Liver (tissue), 9 donors: ENCODE measurements around the gene SAP30. TPM values are rescaled to one million over a fixed set of nuclear protein-coding genes. Genes with fewer than 3 reads are reported as not detected.
A peak's percentile ranks its signal among the peaks of the same experiment; 100 is the strongest.

Experiments used
- DNase-seq: peaks from one replicate; pipeline ENCODE4 v3.0.0-alpha.2; 2017; ENCODE audit warnings: low spot score
- H3K27ac ChIP-seq, 2 donors: one replicate each; pipeline ENCODE4 v1.7.0; 2013; ENCODE audit warnings: inconsistent platforms in 2 of 2, low read length in 2 of 2, control low read depth in 1 of 2, low read depth in 1 of 2, mild to moderate bottlenecking in 1 of 2
- H3K27me3 ChIP-seq, 4 donors: one replicate each; pipeline versions ENCODE4 v1.6.1 to v1.7.0; 2013; ENCODE audit warnings: low read length in 3 of 4, inconsistent platforms in 1 of 4, mild to moderate bottlenecking in 1 of 4, moderate library complexity in 1 of 4; ENCODE audit not compliant: control insufficient read depth in 4 of 4, insufficient read depth in 4 of 4
- H3K36me3 ChIP-seq, 4 donors: one replicate each; pipeline versions ENCODE4 v1.6.1 to v1.7.0; 2013; ENCODE audit warnings: low read length in 3 of 4, mild to moderate bottlenecking in 3 of 4, low read depth in 1 of 4, moderate library complexity in 1 of 4; ENCODE audit not compliant: control insufficient read depth in 4 of 4, insufficient read depth in 3 of 4
- H3K4me1 ChIP-seq, 4 donors: one replicate each; pipeline versions ENCODE4 v1.6.1 to v1.7.0; 2013; ENCODE audit warnings: low read length in 3 of 4, mild to moderate bottlenecking in 3 of 4, moderate library complexity in 1 of 4; ENCODE audit not compliant: control insufficient read depth in 4 of 4, insufficient read depth in 4 of 4
- H3K4me3 ChIP-seq, 3 donors: one replicate each; pipeline versions ENCODE4 v1.6.1 to v1.7.0; 2013; ENCODE audit warnings: low read length in 3 of 3, control low read depth in 1 of 3, low read depth in 1 of 3, mild to moderate bottlenecking in 1 of 3
- H3K9ac ChIP-seq, 2 donors: one replicate each; pipeline ENCODE4 v1.7.0; 2013; ENCODE audit warnings: low read length in 2 of 2, mild to moderate bottlenecking in 2 of 2, moderate library complexity in 2 of 2, control low read depth in 1 of 2, low read depth in 1 of 2
- H3K9me3 ChIP-seq, 4 donors: one replicate each; pipeline versions ENCODE4 v1.6.1 to v1.7.0; 2013; ENCODE audit warnings: low read length in 3 of 4; ENCODE audit not compliant: control insufficient read depth in 4 of 4
- ATF3 ChIP-seq: IDR thresholded peaks from 2 replicates; pipeline ENCODE4 v1.6.1; 2016; ENCODE audit warnings: antibody characterized with exemption
- FOXA1 ChIP-seq: IDR thresholded peaks from 2 replicates; pipeline ENCODE4 v1.6.1; 2016; ENCODE audit warnings: antibody characterized with exemption
- HNF4A ChIP-seq, 2 donors: conservative IDR thresholded peaks; 2 replicates each; pipeline ENCODE4 v1.6.1; 2016; ENCODE audit warnings: antibody characterized with exemption in 2 of 2, mild to moderate bottlenecking in 2 of 2
- HNF4G ChIP-seq: IDR thresholded peaks from 2 replicates; pipeline ENCODE4 v1.6.1; 2016; ENCODE audit warnings: antibody characterized with exemption
- JUND ChIP-seq, 2 donors: IDR thresholded peaks; 2 replicates each; pipeline ENCODE4 v1.6.1; 2016; ENCODE audit warnings: antibody characterized with exemption in 2 of 2
- NR2F2 ChIP-seq: IDR thresholded peaks from 2 replicates; pipeline ENCODE4 v1.6.1; 2016; ENCODE audit warnings: antibody characterized with exemption
- RXRA ChIP-seq, 2 donors: IDR thresholded peaks; 2 replicates each; pipeline ENCODE4 v1.6.1; 2017 to 2018; ENCODE audit warnings: antibody characterized with exemption in 2 of 2, mild to moderate bottlenecking in 1 of 2
- SP1 ChIP-seq: IDR thresholded peaks from 2 replicates; pipeline ENCODE4 v1.6.1; 2018; ENCODE audit warnings: antibody characterized with exemption, mild to moderate bottlenecking
- TAF1 ChIP-seq: conservative IDR thresholded peaks from 2 replicates; pipeline ENCODE4 v1.6.1; 2016; ENCODE audit warnings: antibody characterized with exemption, mild to moderate bottlenecking
- YY1 ChIP-seq: IDR thresholded peaks from 2 replicates; pipeline ENCODE4 v1.6.1; 2016; ENCODE audit warnings: antibody characterized with exemption, mild to moderate bottlenecking
- WGBS: extraction: QIAGEN DNeasy Blood & Tissue Kit; methylation state at CpG from one replicate; pipeline ENCODE4 v1.1.7; 2013; 5-methylcytosine and 5-hydroxymethylcytosine counted together
- polyA plus RNA-seq, 2 donors: library from polyadenylated mRNA; stranded (reverse) in 1 of 2; unstranded in 1 of 2; fragments of 200-250 nt in 1 of 2; fragments of >200 nt in 1 of 2; fragmentation: Nextera tagmentation in 1 of 2; extraction: Ambion mirVana in 1 of 2; gene quantifications; one replicate each; pipeline versions ENCODE4 v1.2.1 to v1.2.3, GENCODE V29; 2013 to 2015
- total RNA-seq, 2 donors: library from RNA; depleted of rRNA; stranded (reverse); fragments of >200 nt; gene quantifications; one replicate each; pipeline ENCODE4 v1.2.3, GENCODE V29; 2014
- TF ChIP-seq, protein P1 (sequence below): IDR thresholded peaks from 2 replicates; pipeline ENCODE4 v1.6.1; 2016; ENCODE audit warnings: antibody characterized with exemption, mild to moderate bottlenecking
- TF ChIP-seq, protein P2 (sequence below): fragments of 150-350 bp; IDR thresholded peaks from 2 replicates; pipeline ENCODE4 v1.5.1; 2017; ENCODE audit warnings: improper control_type of control experiment, low read depth, low read length; ENCODE audit not compliant: missing input control
- TF ChIP-seq, protein P3 (sequence below): IDR thresholded peaks from 2 replicates; pipeline ENCODE4 v1.6.1; 2016; ENCODE audit warnings: antibody characterized with exemption
- donor health status: healthy.
- donor health status: healthy.
- donor health status: healthy.
- donor health status: healthy.
- donor health status: healthy.

The SAP30 gene
- total and polyA plus RNA-seq, 4 donors: 1.3 to 10.0 (median 3.7) TPM

GRCh38 chr4:173334891-173335752 lies 35.6 kb upstream of the SAP30 start:
- no peaks in the 10 kb centered on the region for H3K9me3 ChIP-seq
- H3K9ac ChIP-seq: peak overlapping the region in 1 of 2 donors; percentile 57
- no peaks in the 10 kb centered on the region for H3K27me3 ChIP-seq
- peak; percentile 82 for DNase-seq
- H3K4me1 ChIP-seq: peaks cover 0 to 17% (median 9%) of the 10 kb centered on the region in 4 donors
- H3K27ac ChIP-seq: peak overlapping the region; percentile 51 to 100
- TF ChIP-seq, protein P1, sequence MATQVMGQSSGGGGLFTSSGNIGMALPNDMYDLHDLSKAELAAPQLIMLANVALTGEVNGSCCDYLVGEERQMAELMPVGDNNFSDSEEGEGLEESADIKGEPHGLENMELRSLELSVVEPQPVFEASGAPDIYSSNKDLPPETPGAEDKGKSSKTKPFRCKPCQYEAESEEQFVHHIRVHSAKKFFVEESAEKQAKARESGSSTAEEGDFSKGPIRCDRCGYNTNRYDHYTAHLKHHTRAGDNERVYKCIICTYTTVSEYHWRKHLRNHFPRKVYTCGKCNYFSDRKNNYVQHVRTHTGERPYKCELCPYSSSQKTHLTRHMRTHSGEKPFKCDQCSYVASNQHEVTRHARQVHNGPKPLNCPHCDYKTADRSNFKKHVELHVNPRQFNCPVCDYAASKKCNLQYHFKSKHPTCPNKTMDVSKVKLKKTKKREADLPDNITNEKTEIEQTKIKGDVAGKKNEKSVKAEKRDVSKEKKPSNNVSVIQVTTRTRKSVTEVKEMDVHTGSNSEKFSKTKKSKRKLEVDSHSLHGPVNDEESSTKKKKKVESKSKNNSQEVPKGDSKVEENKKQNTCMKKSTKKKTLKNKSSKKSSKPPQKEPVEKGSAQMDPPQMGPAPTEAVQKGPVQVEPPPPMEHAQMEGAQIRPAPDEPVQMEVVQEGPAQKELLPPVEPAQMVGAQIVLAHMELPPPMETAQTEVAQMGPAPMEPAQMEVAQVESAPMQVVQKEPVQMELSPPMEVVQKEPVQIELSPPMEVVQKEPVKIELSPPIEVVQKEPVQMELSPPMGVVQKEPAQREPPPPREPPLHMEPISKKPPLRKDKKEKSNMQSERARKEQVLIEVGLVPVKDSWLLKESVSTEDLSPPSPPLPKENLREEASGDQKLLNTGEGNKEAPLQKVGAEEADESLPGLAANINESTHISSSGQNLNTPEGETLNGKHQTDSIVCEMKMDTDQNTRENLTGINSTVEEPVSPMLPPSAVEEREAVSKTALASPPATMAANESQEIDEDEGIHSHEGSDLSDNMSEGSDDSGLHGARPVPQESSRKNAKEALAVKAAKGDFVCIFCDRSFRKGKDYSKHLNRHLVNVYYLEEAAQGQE: peak; percentile 12
- TF ChIP-seq, protein P2, sequence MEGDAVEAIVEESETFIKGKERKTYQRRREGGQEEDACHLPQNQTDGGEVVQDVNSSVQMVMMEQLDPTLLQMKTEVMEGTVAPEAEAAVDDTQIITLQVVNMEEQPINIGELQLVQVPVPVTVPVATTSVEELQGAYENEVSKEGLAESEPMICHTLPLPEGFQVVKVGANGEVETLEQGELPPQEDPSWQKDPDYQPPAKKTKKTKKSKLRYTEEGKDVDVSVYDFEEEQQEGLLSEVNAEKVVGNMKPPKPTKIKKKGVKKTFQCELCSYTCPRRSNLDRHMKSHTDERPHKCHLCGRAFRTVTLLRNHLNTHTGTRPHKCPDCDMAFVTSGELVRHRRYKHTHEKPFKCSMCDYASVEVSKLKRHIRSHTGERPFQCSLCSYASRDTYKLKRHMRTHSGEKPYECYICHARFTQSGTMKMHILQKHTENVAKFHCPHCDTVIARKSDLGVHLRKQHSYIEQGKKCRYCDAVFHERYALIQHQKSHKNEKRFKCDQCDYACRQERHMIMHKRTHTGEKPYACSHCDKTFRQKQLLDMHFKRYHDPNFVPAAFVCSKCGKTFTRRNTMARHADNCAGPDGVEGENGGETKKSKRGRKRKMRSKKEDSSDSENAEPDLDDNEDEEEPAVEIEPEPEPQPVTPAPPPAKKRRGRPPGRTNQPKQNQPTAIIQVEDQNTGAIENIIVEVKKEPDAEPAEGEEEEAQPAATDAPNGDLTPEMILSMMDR: no peak
- peak overlapping the region; percentile 76 to 97 (median 85) for H3K4me3 ChIP-seq
- 3% methylated on average over 52 of the region's 52 CpGs for WGBS
- H3K36me3 ChIP-seq: peaks cover 0 to 5% (median 3%) of the 10 kb centered on the region in 4 donors

GRCh38 chr4:173337463-173337862 lies 33.3 kb upstream of the SAP30 start:
- TF ChIP-seq FOXA1 (no peak), SP1 (no peak), ATF3 (no peak), YY1 (no peak), RXRA (IDR thresholded peaks at IDR 0.05) (no peak)
- peaks cover 0 to 14% (median 8%) of the 10 kb centered on the region in 4 donors for H3K4me1 ChIP-seq
- no peaks in the 10 kb centered on the region for H3K36me3 ChIP-seq
- H3K27me3 ChIP-seq: no peaks in the 10 kb centered on the region
- no peaks in the 10 kb centered on the region for H3K9me3 ChIP-seq
- H3K4me3 ChIP-seq: no peak overlapping the region
- H3K27ac ChIP-seq: no peak overlapping the region
- H3K9ac ChIP-seq: no peak overlapping the region
- WGBS: 94% methylated on average over 2 of the region's 2 CpGs
- no peak for DNase-seq

DNA sequence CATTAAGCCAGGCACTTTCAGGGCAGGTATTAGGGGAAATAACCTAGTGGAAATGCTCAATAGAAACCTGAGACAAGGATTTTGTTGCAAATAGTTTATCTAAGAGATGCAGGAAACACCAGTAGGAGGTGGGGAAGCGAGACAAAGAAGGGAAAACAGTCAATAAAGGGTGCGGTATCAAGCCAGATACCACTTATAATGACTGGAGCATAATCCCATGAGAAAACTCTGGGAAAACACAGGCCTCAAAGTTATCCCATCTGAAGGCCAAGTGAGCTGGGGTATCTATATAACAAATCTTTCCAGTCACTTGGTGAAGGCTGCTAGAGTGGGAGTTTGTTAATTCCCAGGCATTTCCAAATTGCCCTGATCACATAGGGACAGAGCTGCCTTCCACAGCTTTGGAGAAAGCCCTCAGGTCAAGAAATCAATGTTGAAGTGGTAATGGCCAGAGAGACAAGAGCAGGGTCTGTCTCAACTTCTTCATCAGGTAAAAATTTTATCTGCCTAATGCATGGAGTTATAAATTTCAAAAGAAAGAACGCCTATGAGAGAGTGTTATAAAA lies 26.8 kb upstream of the SAP30 start:
- WGBS: 84% methylated on average over 3 of the region's 3 CpGs
- H3K27ac ChIP-seq: no peak overlapping the region
- no peak for DNase-seq
- TF ChIP-seq ATF3 (no peak), NR2F2 (no peak), HNF4G (no peak), TAF1 (no peak), HNF4A (conservative IDR thresholded peaks at IDR 0.05) (no peak), RXRA (IDR thresholded peaks at IDR 0.05) (no peak), FOXA1 (no peak), JUND (IDR thresholded peaks at IDR 0.05) (no peak), SP1 (no peak)
- TF ChIP-seq, protein P3, sequence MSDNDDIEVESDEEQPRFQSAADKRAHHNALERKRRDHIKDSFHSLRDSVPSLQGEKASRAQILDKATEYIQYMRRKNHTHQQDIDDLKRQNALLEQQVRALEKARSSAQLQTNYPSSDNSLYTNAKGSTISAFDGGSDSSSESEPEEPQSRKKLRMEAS: no peak
- TF ChIP-seq, protein P2: no peak

More for the DNA sequence above, 26.8 kb upstream of the SAP30 start:
- Histone ChIP-seq H3K4me1 (no peaks in the 10 kb centered on the region), H3K9ac (no peak overlapping the region), H3K4me3 (no peak overlapping the region), H3K9me3 (no peaks in the 10 kb centered on the region), H3K36me3 (no peaks in the 10 kb centered on the region), H3K27me3 (no peaks in the 10 kb centered on the region)
